HL-60 (cell line): Measurements from ENCODE around the gene L1CAM.
"Not testable (repeated sequence)": the region's sequence is repeated elsewhere in the genome, so short reads cannot be mapped to it uniquely, and the experiment has no call there.

ENCODE experiments used
- DNase-seq, 2 experiments: peaks; one replicate each; pipeline ENCODE4 v3.0.0-alpha.2; 2010 to 2020; ENCODE audit warnings: low read depth in 1 of 2, low spot score in 1 of 2
- H3K27ac ChIP-seq: fragments of 250-450 bp; sonication (Bioruptor Pico); replicated peaks from 2 replicates; pipeline ENCODE4 v1.5.1; 2020; ENCODE audit warnings: mild to moderate bottlenecking, moderate library complexity
- H3K27me3 ChIP-seq: fragments of 250-450 bp; sonication (Bioruptor Pico); 2 replicates; pipeline ENCODE4 v1.5.1; 2021; ENCODE audit warnings: mild to moderate bottlenecking, moderate library complexity; ENCODE audit not compliant: insufficient read depth, poor library complexity, severe bottlenecking
- H3K4me3 ChIP-seq: replicated peaks from 2 replicates; pipeline ENCODE4 v1.5.1; 2011; ENCODE audit warnings: mild to moderate bottlenecking, control low read depth, low read length; ENCODE audit not compliant: insufficient read depth
- GABPA ChIP-seq: IDR thresholded peaks from 2 replicates; pipeline ENCODE4 v1.6.1; 2012; ENCODE audit warnings: low read depth
- POLR2AphosphoS5 ChIP-seq: IDR thresholded peaks from 2 replicates; pipeline ENCODE4 v1.6.1; 2012; ENCODE audit warnings: low read depth
- REST ChIP-seq: IDR thresholded peaks from 2 replicates; pipeline ENCODE4 v1.6.1; 2012; ENCODE audit warnings: low read depth; ENCODE audit not compliant: insufficient replicate concordance
- SPI1 ChIP-seq: IDR thresholded peaks from 2 replicates; pipeline ENCODE4 v1.6.1; 2012; ENCODE audit warnings: low read depth, mild to moderate bottlenecking, borderline replicate concordance
- TF ChIP-seq, protein P1 (sequence below): IDR thresholded peaks from one replicate; pipeline ENCODE4 v1.5.1; 2011; ENCODE audit warnings: low read length, control low read depth, inconsistent platforms; ENCODE audit not compliant: insufficient read depth

Gene L1CAM

GRCh38 chrX:153819384-153820040 lies 66.5 kb downstream of the L1CAM start:
- no peak overlapping the region for H3K27ac ChIP-seq
- DNase-seq, result no peak
- H3K27me3 ChIP-seq, result peaks cover 20% of the 10 kb centered on the region
- TF ChIP-seq GABPA (no peak), POLR2AphosphoS5 (no peak)
- no peak overlapping the region for H3K4me3 ChIP-seq

DNA sequence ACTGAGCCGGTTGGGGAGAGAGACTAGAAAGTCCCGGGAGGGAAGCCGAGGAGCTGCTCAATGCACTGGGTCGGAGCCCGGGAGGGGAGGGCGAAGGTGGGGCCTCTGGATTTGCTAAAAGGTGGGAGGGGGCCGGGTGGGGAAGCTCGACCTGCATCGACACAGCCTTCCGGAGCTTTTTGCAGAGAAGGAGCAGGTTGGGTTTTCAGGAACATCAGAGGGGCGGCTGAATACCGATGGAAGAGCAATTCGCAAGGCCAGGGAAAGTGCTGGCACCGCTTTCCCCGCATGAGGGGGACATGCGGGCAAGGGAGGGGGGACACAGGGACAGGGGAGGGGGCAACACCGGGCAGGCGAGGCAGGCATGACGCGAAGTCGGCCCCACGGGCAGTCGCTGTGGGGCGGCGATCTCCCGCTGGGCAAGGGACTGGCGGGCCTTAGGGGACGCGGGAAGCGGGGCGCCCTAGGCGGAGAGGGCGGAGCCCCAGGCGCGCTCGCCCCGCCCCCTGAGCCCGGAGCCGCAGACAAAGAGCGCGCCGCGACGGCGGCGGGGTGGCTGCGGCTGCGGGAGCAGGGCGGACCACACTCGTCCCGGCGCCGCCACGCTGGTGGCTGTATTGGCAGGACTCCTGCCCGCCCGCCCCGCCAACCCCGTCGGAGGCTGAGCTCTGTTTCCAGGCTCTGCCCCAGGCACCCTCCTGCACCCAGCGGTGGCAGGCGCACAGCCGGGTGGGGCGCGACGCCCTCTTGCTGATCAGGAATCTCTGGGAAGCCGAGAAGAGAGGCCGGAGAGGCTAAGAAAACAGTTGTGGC lies 67.2 kb downstream of the L1CAM start:
- Histone ChIP-seq H3K4me3 (no peak overlapping the region), H3K27ac (no peak overlapping the region), H3K27me3 (peaks cover 16% of the 10 kb centered on the region)
- TF ChIP-seq POLR2AphosphoS5 (no peak), REST (no peak), SPI1 (no peak), GABPA (no peak)
- TF ChIP-seq, protein P1, sequence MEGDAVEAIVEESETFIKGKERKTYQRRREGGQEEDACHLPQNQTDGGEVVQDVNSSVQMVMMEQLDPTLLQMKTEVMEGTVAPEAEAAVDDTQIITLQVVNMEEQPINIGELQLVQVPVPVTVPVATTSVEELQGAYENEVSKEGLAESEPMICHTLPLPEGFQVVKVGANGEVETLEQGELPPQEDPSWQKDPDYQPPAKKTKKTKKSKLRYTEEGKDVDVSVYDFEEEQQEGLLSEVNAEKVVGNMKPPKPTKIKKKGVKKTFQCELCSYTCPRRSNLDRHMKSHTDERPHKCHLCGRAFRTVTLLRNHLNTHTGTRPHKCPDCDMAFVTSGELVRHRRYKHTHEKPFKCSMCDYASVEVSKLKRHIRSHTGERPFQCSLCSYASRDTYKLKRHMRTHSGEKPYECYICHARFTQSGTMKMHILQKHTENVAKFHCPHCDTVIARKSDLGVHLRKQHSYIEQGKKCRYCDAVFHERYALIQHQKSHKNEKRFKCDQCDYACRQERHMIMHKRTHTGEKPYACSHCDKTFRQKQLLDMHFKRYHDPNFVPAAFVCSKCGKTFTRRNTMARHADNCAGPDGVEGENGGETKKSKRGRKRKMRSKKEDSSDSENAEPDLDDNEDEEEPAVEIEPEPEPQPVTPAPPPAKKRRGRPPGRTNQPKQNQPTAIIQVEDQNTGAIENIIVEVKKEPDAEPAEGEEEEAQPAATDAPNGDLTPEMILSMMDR, result no peak
- no peak for DNase-seq

GRCh38 chrX:153818064-153818463 lies 67.9 kb downstream of the L1CAM start:
- DNase-seq, H3K4me3 ChIP-seq, H3K27ac ChIP-seq: not testable (repeated sequence)
- H3K27me3 ChIP-seq, result peaks cover 16% of the 10 kb centered on the region

- peak in 1 of 2 experiments; percentile 24 for DNase-seq
- Histone ChIP-seq H3K27ac (no peak overlapping the region), H3K4me3 (no peak overlapping the region), H3K27me3 (peaks cover 16% of the 10 kb centered on the region)
- TF ChIP-seq REST (no peak), SPI1 (no peak), POLR2AphosphoS5 (no peak), GABPA (no peak)
- TF ChIP-seq, protein P1, result no peak
Measured at GRCh38 chrX:153816831-153817690, 68.9 kb downstream of the L1CAM start.
